Suppressor macrophage treated with lipopolysaccharide for 4 hours (primary cell): Measurements from ENCODE around the gene SMCR8.
"Not testable (repeated sequence)": the region's sequence is repeated elsewhere in the genome, so short reads cannot be mapped to it uniquely, and the experiment has no call there.

Source experiments
- DNase-seq: peaks from one replicate; pipeline ENCODE4 v3.0.0-alpha.2; 2020

The SMCR8 gene

GRCh38 chr17:18319604-18320256, 4.6 kb downstream of the SMCR8 start:
- peak; percentile 46 for DNase-seq

- DNase-seq = no peak
Observed at GRCh38 chr17:18320301-18320700, 5.2 kb downstream of the SMCR8 start.

GRCh38 chr17:18321309-18321708, 6.2 kb downstream of the SMCR8 start:
- DNase-seq = no peak

- DNase-seq = no peak
Observed at GRCh38 chr17:18322522-18322921, 7.4 kb downstream of the SMCR8 start.

- peak; percentile 24 for DNase-seq
Observed at GRCh38 chr17:18323007-18323406, 7.9 kb downstream of the SMCR8 start.

- DNase-seq = no peak
Observed at GRCh38 chr17:18323507-18324139, 8.5 kb downstream of the SMCR8 start.

- DNase-seq = no peak
Observed at GRCh38 chr17:18324140-18325050, 9.3 kb downstream of the SMCR8 start.

GRCh38 chr17:18326039-18326438, 10.9 kb downstream of the SMCR8 start:
- DNase-seq = no peak

GRCh38 chr17:18326572-18326971, 11.5 kb downstream of the SMCR8 start:
- no peak for DNase-seq

- no peak for DNase-seq
Observed at GRCh38 chr17:18327093-18327492, 12.0 kb downstream of the SMCR8 start.

- DNase-seq = no peak
Observed at GRCh38 chr17:18327556-18327955, 12.5 kb downstream of the SMCR8 start.

- DNase-seq = no peak
Observed at GRCh38 chr17:18328643-18329204, 13.6 kb downstream of the SMCR8 start.

GRCh38 chr17:18331879-18332278, 16.8 kb downstream of the SMCR8 start:
- no peak for DNase-seq

- no peak for DNase-seq
Observed at GRCh38 chr17:18332909-18333489, 17.9 kb downstream of the SMCR8 start.

- DNase-seq = not testable (repeated sequence)
Observed at GRCh38 chr17:18338158-18338557, 23.1 kb downstream of the SMCR8 start.

- DNase-seq = no peak
Observed at GRCh38 chr17:18339933-18340332, 24.8 kb downstream of the SMCR8 start.

GRCh38 chr17:18344021-18344420, 28.9 kb downstream of the SMCR8 start:
- no peak for DNase-seq

GRCh38 chr17:18353541-18353940, 38.4 kb downstream of the SMCR8 start:
- DNase-seq = no peak

GRCh38 chr17:18356624-18357023, 41.5 kb downstream of the SMCR8 start:
- peak; percentile 66 for DNase-seq

- no peak for DNase-seq
Observed at GRCh38 chr17:18360518-18360917, 45.4 kb downstream of the SMCR8 start.

GRCh38 chr17:18361837-18362697, 47.0 kb downstream of the SMCR8 start:
- DNase-seq = no peak

- DNase-seq = no peak
Observed at GRCh38 chr17:18362698-18363100, 47.6 kb downstream of the SMCR8 start.
